WI38 (cell line): ENCODE data around the gene CCDC12.
A peak's percentile ranks its signal among the peaks of the same experiment; 100 is the strongest.

Source experiments
- H3K4me3 ChIP-seq: 2 replicates; pipeline ENCODE4 v1.5.1; 2011; ENCODE audit warnings: low read depth, mild to moderate bottlenecking, control low read depth, low read length
- CTCF ChIP-seq: IDR thresholded peaks from 2 replicates; pipeline ENCODE4 v1.5.1; 2012; ENCODE audit warnings: low read depth, mild to moderate bottlenecking, control low read depth, low read length

The CCDC12 gene

GRCh38 chr3:47002171-47003055 lies 25.9 kb upstream of the CCDC12 start:
- H3K4me3 ChIP-seq = no peak overlapping the region
- no peak for TF ChIP-seq CTCF

GRCh38 chr3:47001731-47002170 lies 25.2 kb upstream of the CCDC12 start:
- no peak for TF ChIP-seq CTCF

GRCh38 chr3:47000922-47001730 lies 24.6 kb upstream of the CCDC12 start:
- TF ChIP-seq CTCF = no peak
- H3K4me3 ChIP-seq = no peak overlapping the region

More at GRCh38 chr3:47001731-47002170, 25.2 kb upstream of the CCDC12 start:
- H3K4me3 ChIP-seq = no peak overlapping the region

- no peak overlapping the region for H3K4me3 ChIP-seq
- no peak for TF ChIP-seq CTCF
Observed at GRCh38 chr3:47000198-47000815, 23.8 kb upstream of the CCDC12 start.

- no peak overlapping the region for H3K4me3 ChIP-seq
- no peak for TF ChIP-seq CTCF
Observed at GRCh38 chr3:46999516-47000197, 23.1 kb upstream of the CCDC12 start.

GRCh38 chr3:46998852-46999515 lies 22.4 kb upstream of the CCDC12 start:
- TF ChIP-seq CTCF = peak; percentile 1; the same call in 1 of the 2 replicates
- no peak overlapping the region for H3K4me3 ChIP-seq
